Inferior parietal cortex (tissue), 1 donor: ENCODE data around the gene SLC28A3.
A peak's percentile ranks its signal among the peaks of the same experiment; 100 is the strongest.

Experiments
- DNase-seq: peaks from one replicate; pipeline ENCODE4 v3.0.0-alpha.2; 2016; ENCODE audit errors: extremely low spot score

The SLC28A3 gene

DNA sequence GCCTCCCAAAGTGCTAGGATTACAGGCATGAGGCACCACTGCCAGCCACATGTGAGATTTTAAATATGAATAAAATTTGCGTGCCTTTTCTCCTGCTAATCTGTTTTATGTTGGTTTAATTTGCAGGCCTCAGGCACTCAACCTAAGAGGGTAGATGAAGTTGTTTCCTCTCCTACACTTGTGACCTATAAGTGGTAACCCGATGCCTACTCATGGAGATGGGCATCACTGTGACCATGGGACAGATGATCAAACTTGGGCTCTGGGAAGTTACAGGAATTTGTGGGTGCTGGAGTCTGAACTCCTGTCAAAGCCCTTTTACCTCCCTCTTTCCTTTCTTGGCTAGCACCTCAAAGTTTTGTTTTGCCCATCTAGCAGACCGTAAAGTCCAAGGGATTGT lies 1.1 kb downstream of the SLC28A3 start:
- DNase-seq, result no peak

DNA sequence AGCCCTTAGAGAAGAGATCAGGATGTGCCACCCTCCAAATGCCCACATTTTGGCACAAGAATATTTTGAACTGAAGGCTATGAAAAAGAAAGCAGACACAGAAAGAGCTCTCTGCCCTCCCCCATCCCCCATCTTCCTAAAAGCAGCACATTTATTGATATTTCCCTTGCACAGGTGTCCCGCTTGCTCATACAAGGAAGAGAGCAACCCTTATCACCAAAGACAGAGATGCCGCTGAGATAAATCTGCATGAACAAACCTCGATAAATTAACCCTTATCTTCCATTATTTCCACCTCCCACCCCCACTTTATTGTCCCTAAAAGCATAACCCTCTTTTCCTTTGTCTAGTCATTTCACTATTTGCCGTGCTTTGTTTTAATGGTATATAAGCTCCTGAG lies 1.8 kb downstream of the SLC28A3 start:
- no peak for DNase-seq

DNA sequence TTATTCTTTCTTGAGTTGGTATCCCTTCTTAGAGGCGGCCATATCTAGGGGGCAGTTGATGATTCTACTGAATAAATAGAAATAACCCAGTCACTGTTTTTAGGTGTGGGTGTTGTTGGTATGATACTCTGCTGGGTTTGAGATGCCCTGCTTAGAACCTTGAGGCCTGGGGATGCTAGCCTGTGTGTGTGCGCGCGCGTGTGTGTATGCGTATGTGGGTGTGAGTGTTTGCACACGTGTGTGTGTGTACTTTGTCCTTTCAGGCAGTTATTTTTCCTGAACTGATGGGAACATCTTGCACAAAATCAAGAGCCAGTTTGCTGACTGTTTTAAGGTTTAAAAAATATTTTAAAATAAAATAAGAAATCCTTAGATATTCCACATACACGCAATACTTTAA lies 3.3 kb downstream of the SLC28A3 start:
- no peak for DNase-seq

DNA sequence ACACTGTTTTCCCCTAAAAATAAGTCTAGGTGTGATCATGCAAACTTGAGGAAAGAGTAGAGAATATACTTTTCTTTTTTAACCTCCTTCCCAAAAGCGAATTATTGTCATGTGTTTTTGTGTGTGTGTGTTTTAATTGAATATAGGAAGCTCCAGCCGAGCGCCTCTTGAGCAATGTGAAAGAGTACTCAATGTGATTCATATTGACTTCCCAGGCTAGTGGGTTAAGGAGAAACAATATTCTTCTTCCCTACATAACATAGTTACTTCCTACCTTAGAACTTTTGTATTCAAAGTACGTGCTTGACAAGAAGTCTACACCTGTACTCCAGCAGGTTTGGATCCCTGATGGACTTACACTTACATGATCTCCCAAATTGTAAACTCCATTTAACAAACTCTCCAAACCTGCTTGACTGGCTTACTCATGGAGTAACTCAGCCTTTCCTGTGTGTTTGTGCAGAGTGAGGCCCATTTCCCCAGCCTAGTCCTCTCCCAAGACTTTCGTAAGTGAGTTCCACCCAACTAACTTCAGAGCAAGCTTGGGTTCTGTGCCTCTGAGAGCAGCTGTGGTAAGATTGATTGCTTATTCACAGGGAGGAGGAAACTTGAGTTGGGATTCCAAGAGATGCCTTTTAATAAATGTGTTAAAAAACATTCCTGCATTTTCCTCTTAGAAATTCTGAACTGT lies 9.3 kb downstream of the SLC28A3 start:
- no peak for DNase-seq

DNA sequence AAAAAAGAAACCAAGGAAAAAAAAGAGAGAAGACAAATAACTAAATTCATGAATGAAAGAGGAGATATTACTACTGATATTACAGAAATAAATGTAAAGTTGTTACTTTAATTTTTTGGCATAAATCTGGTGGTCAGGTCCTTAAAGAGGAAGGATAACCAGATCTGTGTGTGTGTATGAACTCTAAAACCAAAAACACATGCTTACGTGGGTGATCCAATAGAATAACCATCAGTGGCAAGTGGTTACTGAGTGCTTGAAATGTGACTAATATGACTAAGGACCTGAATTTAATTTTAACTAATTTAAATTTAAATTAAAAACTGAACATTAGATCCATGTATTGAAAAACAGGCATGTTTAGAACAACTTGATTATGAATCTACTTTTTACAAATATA lies 10.3 kb downstream of the SLC28A3 start:
- no peak for DNase-seq

DNA sequence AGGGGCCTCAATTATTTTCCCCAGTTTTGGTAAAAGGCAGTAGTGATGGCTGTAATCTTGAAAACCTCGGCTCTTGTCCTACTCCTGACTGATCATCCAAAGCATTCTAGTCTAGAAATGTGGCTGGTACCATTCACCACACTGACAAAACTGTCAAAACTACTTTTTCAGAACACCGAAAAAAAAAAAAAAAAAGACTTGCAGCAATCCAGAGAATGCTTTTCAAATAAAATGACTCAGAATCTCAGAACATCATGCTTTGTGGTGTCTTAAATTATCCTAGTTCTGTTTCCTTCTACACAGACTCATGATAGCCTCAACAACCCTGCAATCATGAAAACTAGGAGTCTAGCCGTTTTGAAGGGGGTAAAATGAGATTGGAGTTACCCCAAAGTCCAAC lies 13.4 kb downstream of the SLC28A3 start:
- DNase-seq, result no peak

DNA sequence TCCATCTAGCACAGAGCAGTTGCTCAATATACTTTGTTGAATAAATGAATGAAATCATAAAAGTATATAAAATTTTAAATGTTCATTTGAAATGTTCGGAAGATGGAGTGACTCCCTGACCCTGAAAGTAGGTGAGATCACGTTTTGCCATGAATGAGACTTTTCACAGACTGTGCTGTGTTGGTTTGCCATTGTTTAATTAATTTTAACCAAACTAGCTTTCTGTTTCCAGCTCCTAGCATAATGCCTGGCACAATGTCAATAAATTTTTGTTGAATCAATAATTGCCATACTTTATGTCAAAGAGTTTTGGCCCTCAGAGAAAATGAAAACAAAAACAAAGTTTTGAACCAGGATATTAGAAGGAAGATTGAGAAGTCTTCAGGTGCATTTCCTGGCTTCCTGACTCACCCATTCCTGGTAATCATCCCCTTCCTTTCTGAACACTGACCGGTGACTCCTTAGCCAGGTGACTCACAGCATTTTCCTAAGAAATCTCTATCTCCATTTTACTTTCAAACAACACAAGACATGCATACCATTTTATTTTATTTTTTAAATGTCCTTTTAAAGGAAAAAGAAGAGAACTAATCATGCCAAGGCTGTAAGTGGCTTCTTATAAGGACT lies 15.1 kb downstream of the SLC28A3 start:
- DNase-seq, result no peak

DNA sequence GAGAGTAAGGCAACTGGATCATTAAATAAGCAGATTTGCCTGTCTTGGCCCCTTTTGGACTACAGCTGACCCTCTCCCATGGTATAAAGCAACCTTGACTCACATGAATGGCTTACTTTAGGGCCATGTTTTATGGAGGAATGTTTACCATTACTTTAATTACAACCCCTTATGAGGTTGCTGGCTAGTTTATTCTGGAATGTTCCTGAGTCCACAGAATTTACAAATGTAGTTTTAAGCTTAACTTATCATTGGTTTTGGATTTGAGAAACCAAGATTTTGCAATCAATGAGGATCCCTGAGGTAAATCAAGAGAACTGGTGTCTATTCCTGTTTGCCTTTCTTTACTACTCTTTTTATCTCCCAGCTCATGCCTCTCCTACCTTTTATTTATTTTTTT lies 15.7 kb downstream of the SLC28A3 start:
- no peak for DNase-seq

DNA sequence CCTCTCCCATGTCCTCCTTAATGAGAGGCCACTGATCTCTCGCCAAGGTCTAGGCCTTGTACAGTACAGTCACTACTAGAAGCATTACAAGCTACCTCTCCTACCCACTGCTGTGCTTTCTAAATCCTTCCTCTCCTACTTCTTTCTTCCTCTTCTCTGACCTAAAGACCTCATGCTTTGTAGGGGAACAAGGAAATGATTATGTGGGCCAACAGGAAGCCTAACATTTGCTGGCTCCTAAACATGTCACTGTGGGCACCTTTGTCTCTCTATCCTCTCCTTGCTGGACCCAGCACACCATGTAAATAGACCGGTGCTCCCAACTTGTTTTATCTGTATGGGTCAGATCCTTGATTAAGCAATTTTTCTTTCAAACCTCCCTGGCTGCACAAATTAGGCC lies 16.7 kb downstream of the SLC28A3 start:
- no peak for DNase-seq

DNA sequence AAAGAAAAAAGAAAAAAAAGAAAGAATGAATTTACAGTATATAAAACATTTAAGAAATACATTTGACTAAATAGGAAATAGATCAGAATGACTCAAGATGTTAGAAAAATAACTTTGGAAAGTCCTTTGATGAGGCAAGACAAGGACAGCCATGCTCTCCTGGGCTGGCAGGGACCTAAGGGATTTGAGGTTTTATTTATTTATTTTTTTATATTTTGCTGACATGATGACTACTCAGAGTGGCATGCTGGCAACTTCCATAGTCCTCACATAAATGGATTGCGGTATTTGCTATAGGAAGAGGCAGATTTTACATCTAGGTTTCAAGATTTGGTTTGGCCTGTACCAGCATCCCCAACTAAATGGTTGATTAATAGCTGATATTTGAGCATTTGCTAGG lies 17.7 kb downstream of the SLC28A3 start:
- no peak for DNase-seq

DNA sequence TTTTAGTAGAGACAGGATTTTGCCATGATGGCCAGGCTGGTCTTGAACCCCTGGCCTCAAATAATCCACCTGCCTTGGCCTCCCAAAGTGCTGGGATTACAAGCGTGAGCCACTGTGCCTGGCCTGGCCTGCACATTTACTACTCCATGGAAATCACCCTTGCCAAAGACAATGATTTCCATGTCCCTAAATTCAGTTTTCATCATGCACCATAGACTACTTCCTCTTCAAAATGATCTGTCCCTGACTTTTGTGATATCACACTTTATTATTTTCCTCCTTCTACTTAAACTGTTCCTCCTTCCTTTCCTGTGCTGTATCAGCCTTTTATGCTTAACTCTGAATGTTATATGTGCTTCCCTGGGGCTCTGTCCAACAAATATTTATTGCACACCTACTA lies 20.3 kb downstream of the SLC28A3 start:
- DNase-seq, result no peak

DNA sequence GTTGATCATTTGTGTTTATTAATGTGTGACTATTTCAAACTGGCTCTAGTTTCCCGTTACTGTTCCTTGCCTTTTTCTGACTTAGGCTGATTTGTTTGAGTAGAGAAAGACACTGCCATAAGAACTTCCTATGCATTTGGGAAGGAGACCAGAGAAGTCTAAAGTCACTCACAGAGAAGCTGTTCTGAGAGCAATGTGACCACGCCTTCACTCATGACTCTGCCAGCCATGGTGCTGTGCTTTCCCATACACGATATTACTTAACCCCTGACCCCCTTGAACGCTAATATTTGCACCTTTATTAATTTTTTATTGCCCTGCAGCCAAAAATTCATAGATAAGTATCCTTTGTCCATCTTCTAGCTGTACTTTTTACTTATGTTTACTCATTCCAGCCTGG lies 20.9 kb downstream of the SLC28A3 start:
- DNase-seq, result no peak

DNA sequence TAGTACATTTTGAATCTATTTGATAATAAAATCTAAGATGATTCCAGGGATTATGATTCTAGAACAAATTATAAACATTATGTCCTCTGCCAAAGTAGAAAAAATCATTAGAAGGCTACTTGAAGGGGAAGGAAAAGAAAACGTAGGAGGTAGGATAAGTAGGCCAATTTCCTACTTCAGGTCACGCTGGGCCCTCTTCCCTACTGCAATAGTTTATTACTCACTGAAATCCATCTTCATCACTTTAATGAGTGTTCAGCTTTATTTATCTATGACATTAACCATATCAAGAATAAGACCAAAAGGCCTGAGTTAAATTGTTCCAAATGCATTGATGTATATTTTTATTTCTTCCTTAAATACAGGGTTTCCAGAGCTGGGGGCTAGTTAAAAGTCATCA lies 21.6 kb downstream of the SLC28A3 start:
- DNase-seq, result no peak

DNA sequence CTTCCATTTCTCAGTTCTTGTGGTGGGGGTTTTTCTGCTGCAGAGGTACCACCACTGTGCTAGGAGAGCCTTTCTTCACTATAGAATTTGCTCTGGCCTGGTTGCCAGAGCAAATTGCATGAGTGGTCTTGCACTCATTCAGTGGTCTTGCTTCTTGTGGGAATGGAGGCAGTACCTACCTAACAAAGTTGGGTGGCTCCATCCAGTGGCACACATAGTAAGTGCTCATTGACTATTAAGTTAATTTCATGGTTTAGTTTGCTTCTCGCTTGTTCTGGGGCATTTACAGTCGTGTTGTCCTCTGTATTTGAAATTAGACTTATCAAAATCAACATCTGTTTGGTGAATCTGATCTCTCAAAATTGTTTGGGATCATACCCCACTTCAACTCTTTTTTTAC lies 23.0 kb downstream of the SLC28A3 start:
- DNase-seq, result no peak

DNA sequence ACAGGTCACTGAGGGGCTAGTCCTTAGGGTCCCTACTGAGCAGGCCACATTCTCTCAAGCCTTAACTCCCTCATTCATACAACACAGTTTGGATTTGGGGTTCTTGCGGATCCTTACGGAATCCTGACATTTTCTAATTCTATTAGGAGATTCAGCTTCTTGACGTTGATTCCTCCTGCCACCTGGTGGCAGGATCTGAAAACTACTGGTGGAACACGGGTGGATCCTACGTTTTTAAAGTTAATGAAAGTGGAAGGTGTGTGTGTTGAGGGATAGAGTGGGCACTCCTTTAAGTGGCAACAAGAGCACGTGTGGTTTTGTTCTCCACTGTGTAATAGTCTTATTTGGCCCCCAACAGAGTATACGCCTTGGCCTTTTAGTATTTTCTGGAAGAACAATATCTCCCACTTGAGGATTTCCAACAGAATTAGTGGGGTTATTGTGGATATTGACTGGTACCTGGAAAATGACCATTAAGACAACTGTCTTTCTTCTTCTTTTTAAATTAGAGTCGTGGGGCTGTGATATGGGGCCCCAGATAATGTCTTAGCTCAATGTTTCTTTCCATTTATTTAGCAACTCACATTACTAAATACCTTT lies 25.2 kb downstream of the SLC28A3 start:
- peak; percentile 79 for DNase-seq

DNA sequence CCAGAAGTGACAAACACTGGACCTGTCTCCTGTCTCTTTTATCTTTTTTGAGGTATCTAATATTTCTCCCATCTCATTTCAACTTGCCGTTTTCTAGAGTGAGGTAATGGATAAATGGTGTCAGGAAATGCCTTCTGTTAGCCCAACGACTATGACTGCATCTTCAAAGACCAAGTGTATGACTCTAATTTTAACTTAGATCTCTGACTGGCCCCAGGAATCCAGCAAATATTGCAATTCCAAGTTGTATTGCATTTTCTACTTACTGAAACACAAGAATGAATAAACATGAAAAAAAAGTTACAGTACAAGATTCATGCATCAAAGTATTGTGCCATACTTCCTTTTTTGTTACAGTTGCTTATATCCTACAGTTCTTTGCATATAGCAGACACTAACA lies 26.3 kb downstream of the SLC28A3 start:
- DNase-seq, result no peak

DNA sequence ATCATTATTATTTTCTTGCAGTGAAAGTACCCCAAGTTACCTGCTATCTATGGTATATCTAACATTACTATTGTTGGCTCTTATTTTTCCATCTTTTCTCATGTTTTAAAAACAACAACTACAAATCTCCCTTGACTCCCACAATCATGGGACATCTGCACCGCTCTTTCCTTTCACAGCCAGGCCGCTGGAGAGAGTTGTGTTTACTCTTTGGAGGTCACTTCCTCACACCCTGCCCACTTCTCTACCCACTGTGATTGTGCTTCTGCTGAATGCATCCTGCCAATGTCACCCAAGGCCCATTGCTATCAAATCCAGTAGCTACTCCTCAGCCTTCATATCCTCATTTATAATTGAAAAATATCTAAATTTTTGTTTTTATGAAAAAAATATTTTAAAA lies 29.7 kb downstream of the SLC28A3 start:
- no peak for DNase-seq

DNA sequence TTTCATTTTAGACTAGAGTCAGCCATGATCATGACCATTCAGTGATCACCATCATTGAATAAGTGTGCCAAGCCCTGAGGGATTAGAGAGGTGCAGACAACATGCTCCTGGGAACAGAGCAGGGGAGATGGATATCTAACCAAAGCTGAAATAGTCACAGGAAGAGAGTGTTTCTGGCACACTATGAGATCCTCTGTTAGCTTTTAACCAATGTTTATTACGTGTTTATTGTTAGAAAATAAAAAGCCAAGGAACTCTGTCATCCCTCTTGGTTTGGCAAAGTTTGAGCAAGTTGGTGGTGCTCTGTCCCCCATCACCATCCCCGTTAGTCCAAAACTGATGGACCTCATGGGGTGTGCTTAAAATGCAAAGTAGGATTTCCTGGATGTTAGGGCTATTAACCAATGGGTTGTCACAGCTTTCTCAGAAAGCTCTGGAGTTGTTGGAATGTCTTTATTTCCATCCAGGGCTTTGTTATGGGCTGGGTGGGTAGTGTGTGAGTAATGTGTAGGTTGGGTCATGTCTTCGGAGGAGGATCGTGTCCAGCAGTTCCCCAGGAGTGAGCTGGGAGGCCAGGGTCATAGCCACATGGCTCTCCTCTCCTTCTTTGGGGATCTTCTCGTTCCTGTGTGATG lies 34.9 kb downstream of the SLC28A3 start:
- no peak for DNase-seq

DNA sequence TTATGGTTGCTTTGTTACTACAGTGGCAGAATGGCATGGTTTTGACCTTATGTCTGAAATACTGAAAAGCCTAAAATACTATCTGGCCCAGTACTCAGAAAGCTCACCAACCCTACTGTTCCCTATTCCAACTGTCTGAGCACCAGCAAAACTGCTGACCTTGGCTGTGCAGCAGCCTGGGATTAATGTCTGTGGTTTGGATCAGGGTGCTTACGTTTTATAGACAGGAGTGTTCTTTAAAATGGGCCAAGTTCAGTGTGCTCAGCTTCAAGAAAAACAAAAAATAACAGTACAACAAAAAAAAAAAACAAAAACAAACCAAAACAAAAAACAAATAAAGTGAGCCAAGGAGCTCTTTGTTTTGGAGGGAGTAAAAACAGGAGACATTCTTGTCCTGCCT lies 36.4 kb downstream of the SLC28A3 start:
- no peak for DNase-seq

DNA sequence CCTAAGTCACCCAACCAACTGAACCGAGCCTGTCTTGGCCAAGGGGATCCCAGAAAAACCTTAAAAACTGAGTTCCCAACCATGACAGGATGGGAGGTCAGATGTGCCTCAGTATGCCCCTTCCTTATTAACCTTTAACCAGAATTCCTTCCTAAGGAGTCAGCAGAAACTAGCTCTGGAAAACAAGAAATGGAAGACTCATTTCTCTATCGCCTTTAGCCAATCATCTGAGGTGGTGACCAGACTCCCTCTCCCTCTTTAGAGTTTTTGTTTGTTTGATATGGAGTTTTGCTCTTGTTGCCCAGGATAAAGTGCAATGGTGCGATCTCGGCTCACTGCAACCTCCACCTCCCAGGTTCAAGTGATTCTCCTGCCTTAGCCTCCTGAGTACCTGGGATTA lies 37.5 kb downstream of the SLC28A3 start:
- DNase-seq, result no peak

DNA sequence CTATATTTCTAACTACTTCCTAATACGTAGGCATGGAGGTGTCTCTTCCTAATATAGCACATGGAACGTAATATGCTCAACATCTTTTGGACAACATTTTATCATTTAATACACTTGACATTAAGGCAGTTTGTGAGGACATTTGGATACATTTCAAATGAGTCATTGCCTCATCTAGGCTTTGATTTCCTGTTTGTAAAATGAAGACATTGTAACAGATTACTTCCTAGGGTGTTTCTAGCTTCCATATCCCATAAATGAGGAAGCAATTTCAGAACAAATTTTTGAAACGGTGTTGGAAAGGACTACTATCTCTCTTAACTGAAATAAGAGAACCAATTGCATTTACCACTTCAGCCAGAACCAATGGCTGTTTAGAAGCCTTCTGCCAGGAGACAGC lies 38.7 kb downstream of the SLC28A3 start:
- no peak for DNase-seq

DNA sequence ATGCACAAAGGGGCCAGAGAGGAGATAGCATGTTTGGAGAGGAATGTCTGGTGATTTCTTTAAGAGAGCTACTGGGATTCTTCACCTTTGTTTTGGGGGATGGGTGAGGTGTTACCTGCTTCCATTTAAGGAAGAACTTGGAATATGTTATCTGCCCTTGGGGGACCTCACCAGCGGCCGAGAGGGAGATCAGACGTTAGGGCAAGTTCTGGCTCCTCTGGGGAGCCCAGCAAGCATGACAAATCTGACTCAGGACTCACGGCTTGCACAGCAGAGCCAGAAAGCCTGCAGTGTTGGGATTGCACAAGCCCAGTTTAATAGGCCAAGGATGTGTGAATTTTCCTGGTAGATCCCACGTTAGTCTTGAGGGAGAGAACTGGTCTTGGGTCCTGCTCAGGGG lies 40.3 kb downstream of the SLC28A3 start:
- no peak for DNase-seq

DNA sequence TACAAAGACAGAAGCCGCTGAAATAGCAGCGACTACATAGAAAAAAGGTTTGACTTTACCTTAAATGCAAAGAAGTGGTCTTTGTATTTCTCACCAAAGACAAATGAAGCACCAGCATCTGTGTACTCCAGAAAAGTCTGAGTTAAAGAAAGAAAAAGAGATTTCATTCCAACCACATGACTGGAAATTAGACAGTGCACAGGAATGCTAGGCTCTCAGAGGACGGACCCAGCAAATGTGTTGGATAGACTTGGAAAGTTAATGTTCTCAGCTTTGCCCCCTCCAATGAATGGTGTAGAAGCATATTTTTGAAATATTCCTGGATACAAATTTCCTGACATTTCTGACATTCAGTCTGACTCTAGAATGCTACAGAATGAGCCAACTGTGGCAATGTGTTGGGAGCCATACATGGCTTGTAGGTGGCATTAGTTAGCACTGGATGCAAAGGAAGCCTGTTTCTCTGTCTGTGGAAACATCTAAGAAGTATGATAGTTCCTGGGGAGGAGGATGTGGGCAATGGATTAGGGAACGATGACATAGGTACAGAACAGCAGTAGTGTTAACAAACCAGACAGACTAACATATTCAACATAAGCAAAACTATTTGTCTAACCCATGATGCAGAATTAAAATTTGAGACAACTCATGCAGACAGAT lies 43.3 kb downstream of the SLC28A3 start:
- no peak for DNase-seq
